Hippocampal formation (tissue), 2 donors: ENCODE measurements around the gene SKIC3.
A peak's percentile ranks its signal among the peaks of the same experiment; 100 is the strongest.

ENCODE experiments used
- DNase-seq, 2 donors: peaks; one replicate each; lab custom pipeline; 2025; lab: John Stamatoyannopoulos, UW

Gene SKIC3

DNA sequence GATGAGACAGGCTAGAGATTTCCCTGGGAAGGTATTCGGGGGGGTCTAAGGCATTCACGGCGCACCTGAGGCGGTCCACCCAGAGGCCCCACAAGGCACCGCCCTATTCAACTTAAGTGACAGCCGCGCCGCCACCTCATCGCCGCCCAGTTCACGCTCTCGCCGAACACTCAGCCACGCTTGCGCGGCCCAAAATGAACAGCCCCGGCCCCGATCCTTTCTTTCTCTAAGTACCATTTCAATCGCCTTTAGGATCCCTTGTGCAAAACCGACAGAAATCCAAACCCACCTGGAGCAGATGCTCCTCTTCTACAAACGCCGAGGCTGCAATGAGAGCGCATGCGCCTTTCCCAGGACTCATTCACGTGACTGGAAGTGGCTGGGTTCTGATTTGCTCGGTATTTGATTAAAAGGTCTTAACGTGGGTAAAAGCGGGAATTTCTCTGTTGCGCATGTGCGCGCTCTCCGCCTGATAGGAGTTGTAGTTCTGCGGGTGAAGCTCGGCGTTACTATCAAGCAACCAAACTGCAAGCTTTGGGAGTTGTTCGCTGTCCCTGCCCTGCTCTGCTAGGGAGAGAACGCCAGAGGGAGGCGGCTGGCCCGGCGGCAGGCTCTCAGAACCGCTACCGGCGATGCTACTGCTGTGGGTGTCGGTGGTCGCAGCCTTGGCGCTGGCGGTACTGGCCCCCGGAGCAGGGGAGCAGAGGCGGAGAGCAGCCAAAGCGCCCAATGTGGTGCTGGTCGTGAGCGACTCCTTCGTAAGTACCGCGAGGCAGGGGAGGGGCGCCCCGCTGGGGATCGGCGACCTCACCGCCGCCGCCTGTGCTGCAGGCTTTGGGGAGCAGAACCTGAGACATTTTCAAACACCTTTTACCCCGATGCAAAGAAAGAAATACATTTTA lies at the start of gene SKIC3, which contains the start of gene ARSK:
Gene SKIC3 (minus strand): TSS at position 331 of the 902 bp plus-strand sequence. CDS start 7,827 bp downstream, outside the sequence.
Gene ARSK (plus strand): TSS at position 455 of the 902 bp plus-strand sequence. CDS start 178 bp downstream, at position 633.
- peak; percentile 92 to 98 for DNase-seq

DNA sequence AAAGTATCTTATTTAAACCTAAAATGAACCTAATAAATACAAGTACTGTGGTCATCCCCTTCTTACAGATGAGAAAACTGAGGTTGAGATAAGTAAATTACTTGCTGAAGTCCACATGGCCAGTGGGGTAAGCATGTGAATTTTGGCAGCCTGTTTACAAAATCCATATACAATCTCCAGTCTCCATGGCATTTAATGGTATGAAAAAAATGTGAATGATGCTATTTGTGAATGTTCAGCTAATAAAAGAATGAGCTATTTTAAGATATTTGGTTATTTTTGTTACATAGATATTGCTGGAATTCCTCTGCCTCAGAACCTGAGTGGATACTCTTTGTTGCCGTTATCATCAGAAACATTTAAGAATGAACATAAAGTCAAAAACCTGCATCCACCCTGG lies 45.8 kb upstream of the SKIC3 start:
- DNase-seq = no peak

DNA sequence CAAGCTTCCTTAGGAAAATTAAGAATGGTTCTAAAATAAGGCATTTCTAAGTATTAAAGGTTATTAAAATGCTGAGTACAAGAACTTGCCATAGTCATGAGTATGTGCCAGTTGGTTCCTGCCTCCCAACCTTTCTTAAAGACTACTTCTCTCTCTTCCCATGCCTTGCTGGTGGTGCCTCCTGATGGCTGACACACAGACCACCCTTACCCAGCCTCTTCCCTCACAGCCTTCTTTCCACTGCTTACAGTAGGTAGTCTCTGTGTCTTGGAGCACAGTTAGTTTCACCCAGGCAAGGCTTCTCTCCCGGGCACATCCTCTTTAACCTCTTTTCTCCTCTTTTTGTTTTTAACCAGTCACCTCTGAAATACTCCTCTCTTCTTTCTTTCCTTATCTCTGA lies 44.5 kb upstream of the SKIC3 start:
- DNase-seq = no peak

DNA sequence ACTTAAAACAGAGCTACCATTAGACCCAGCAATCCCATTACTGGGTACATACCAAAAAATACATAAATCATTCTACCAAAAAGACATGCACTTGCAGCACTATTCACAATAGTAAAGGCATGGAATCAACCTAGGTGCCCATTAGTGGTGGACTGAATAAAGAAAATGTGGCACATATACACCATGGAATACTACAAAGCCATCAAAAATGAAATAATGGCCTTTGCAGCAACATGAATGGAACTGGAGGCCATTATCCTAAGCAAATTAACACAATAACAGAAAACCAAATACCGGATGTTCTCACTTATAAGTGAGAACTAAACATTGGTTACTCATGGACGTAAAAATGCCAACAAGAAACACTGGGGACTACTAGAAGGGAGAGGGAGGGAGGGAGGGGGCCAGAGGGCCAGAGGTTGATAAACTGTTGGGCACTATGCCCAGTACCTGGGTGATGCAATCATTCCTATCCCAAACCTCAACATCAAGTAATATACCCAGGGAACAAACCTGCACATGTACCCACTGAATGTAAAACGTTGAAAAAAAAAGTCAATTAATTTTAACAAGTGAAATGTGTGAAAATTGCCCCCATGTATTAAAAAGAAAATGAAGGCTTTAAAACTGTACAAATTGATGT lies 40.6 kb upstream of the SKIC3 start:
- DNase-seq = no peak

DNA sequence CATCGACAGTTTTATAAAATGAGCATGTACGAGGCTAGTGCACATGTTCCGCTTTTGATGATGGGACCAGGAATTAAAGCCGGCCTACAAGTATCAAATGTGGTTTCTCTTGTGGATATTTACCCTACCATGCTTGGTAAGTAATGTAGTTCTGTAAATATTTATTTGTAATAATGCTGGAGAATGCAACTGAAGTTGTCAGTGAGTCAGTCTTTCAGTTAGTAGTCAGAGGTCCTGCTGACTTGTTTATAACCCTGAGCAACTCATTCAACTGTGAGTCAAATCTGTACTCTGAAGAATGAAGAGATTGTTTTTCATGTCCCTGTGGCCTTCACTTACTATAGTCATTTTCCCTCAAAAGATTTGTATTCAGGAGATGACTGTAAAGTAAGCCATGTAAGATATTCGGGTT lies 36.7 kb upstream of the SKIC3 start:
- DNase-seq = no peak

DNA sequence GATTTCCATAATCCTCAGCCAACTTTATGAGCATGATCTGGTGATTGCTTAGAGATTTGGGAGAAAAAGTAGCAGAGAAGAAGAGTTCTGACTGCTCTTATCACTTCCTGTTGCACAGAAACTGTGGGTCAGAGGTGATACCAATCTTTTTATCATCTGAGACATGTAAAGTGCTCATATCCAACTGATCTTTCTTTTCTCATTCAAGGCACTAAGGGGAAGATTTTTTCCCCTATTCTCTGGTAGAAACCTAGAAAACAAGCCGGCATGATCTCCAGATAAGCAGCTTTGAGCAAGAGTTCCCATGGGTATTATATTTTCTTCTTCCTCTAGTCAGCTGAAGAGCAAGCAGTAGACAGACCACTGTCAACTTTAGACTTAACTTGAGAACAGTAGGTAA lies 36.1 kb upstream of the SKIC3 start:
- DNase-seq = no peak

DNA sequence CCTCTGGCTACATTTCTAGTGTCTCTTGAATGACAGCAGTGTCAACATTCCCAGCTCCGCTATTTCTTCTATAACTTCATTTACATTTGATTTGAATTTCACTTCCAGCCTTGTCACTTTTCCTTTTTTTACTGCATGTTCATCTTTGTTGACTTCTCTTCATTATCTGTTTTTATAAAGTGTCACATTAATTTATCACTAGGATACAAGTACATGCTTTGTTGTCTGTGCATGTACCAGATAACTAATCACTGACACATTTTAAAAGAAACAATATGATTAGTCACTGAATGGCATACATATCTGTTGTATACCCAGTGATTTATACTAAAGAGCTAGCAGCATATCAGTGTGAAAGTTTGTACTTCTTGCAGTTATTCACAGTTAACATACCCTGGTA lies 29.2 kb upstream of the SKIC3 start:
- DNase-seq = no peak

DNA sequence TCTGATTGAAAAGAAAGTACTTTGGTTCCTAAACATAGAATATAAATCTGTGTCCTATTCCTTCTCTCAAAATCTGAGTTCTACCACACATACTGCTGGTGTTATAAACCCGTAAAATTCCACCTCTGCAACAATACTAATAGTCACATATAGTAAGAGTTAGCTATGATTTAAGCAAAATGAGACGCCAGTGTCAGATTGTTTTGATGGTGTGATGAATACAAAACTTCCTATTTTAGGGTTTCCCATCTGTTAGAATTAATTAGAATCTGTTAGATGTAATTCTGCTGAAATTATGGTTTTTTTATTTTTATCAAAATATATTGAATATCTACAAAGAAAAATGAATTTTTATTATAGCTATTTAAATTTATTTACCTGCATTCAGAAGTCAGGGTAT lies 26.8 kb upstream of the SKIC3 start:
- peak in 1 of 2 donors; percentile 5 for DNase-seq

DNA sequence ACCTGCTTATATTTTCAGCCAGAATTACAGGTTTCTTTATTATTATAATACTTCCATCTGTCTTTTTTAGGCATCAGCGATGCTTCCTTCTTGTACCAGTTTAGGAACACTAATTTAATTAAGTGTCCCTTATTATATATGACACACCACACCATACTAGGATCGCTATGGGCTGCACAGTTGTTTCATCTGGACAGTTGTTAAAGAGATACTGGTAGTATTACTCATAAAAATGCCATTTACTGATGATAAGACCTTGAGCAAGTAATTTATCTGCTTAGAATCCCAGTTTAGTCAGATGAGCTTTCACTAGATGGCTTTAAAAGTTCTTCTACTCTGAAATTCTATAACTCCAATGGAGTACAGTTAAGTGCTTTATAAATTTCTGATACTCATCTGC lies 17.2 kb upstream of the SKIC3 start:
- DNase-seq = no peak

DNA sequence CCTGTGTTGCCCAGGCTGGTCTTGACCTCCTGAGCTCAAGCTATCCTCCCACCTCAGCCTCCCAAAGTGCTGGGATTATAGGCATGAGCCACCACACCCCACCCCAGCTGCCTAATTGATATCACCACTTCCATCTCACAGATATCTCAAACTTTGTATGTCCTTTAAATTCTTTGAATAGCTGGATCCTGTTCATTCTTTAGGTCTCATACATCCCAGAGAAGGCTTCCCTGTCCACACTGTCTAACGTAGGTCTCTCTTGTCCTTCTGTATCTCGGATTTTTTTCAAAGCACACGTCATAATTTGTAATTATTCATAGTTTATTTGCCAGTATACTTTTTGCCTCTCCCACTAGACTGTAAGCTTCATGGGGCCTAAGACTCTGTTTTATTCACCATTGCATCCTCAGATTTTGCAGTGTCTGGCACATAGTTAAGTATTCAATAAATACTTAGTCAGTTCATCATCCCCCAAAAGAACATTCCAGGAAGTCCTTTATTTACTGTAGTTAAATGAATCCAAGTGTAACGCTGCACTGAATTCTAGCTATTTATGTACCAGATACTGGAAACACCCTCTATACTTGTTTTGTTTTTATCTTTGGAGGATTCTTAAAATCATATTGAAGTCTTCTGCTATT lies 10.6 kb upstream of the SKIC3 start:
- DNase-seq = no peak

DNA sequence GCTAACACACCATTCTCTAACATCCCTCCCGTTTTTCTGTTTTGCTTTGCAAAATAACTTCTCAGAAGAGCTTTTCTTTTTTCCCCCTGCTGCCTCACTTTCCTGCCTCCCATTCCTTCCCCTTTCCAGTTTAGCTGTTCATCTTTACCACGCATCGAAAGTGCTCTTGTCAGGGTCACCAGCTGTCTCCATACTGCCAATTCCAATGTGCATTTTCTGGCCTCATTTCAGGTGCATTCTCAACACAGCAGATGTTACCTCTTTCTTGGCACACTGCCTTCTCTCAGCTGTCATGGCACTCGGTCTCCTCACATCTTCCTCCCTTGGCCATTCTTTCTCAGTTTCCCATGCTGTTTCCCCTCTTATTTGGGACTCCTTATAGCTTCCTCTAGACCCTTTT lies 9.7 kb upstream of the SKIC3 start:
- DNase-seq = no peak

DNA sequence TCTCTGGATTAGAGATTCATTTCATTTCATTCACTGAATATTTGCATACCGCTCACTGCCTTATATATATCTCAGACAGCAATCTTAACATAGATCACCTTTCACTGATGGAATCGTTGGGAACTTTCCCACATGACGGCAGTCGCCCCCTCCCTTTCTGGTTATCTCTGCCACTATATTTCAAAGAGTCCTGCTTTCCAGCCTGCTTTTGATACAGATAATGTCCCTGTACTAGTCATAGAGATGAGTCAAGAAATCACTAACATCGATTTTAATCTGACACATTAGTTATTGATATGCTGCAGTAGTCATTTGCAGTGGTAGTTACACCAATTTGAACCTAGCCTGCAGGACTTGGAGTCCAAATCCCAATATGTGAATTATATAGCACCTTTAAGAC lies 8.6 kb upstream of the SKIC3 start:
- no peak for DNase-seq

DNA sequence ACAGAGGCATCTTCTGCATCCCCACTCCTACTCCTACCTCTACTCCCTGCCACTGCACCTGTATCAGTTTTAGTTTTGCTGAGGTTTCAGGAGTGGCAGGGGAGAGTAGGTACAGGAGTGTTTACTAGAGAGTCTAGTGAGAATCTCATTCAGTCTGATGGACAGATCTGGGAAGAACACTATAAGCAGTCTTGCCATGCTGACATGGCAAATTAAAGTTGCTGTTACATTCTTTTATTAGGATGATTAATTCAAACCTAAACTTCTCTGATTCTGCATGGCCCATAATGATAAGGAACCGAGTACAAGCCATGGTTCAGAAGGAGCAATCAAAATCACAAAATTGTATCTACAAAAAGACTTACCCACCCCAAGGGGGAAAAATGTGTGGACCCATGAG lies 7.5 kb upstream of the SKIC3 start:
- no peak for DNase-seq

DNA sequence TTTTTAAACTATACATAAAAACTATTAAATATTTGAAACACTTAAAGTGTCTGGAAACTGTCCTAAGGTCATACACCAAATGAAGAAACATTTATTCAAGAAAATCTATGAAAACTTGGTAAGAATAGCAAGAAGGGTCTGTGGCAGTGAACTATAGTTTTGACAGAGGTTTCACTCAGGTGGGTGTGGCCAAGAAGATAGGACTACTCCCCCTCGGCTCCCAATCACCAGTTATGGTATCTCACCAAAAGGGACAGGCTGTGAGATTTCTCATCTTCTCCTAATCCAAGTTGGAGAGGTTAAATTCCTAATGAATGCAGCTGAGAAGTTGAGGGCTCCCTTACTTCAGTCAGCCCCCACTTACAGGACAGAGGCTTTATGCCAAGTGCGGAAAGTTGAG lies 3.1 kb upstream of the SKIC3 start:
- no peak for DNase-seq

DNA sequence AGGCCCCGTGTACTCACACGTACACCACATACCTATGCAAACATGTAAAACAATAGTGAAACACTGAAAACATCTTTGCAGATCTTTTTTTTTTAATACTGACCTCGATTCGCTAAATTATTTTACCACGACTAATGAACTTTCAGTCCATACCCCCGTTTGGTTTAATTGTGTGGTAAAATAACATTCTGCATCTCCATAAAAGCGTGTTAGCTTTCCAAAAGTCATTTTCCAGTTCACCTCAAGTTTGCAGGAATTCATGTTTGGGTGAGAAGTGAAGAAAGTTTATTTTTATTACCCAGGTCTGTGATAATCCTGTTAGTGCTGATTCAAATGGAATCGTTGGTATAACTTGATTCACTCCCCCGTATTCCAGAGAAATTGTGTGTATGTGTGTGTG lies 776 bp upstream of the SKIC3 start:
- DNase-seq = peak in 1 of 2 donors; percentile 39

DNA sequence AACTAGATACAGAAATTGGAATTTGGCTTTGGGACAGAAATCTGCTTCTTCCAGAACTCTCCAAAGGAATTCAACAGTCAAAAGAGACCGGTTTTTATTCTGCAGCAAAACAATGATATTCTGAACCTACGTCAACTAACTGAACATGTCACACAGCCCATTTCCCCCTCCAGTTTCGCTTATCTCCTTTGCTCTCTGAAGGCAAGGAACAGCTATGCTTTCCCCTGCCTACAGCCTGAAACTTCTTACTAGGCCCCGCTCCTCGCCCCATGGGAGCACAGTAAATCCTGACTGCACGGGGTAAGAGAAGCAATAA lies 488 bp downstream of the SKIC3 start:
- no peak for DNase-seq

DNA sequence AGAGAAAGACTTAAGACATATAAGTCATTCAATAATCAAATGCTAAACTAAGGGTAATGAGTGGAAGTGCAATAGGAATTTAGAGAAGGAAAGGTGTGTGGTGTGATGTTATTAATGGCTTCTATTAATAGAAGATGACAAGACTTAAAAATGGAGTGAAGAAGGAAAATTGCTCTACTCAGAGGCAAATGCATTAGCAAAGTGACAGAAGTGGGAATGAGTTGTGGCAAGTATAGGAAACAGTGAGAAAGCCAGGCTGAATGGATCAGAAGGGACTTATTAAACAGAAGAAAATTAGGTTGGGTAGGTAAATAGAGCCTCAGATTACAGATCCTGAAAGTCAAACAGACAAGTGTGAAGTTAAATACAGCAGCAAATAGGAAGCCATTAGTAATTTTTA lies 5.7 kb downstream of the SKIC3 start:
- no peak for DNase-seq

DNA sequence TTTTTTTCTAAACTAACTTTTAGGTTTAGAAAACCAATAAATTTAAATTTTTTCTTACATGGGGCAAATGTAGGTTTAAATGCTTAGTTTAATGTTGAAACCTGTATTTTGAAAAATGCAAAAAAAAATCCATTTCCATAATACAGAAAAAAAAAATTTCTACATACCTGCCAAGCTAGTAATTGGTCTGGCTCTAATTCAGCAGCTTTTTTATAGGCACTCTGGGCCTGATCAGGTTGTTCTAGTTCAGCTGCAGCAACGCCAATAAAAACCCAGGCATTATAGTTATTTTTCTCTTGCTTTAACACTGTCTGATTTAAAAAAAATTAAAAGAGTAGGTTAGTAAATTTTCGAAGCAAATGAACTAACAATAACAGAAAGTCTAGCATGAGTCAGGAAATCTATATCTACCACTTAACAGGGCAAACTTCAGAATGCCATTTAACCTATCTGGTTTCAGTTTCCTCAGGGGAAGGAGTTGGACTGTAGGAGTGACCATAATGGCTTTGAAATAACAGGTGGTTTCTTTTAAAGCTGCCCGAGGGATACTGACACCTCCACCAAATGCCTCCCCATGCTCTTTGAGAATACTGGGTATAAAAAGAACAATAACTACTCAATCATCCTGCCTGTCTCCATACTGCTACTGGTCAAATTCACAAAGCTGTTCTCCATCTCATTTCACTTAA lies 11.6 kb downstream of the SKIC3 start:
- no peak for DNase-seq

DNA sequence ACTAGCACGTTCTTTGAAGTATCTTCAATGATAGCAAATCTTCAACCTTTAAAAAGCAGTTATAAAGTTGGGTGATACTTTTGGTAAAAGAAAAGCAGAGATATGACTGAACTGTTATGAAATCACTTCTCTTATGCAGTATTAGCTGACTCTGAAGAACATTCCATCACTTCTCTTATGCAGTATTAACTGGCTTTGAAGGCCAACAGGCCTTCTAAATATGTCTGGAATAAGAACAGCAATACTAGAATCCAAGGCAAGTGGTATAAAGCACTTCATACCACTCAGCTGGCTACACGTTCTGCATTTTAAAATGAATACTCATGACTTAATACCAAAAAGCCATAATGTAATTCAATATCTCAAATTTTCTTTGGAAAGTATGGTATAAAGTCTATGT lies 17.3 kb downstream of the SKIC3 start:
- no peak for DNase-seq

DNA sequence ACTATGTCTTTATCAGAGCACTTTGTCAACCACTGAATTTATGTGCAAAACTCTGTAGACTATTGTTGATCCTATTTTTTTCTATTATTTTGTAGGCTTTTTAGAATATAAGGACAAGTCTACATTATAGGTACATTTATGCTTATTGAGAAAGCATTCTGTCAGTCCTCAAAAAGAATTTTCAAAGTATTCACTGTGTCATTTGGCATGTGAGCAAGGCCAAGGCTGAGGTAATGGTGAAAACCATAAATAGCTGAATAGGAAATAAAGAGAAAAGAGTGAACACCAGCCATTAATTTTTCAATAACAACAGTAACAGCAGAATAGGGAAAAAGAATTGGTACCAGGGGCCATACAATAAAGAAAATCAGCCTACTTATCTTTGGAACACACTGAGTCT lies 21.0 kb downstream of the SKIC3 start:
- DNase-seq = no peak

DNA sequence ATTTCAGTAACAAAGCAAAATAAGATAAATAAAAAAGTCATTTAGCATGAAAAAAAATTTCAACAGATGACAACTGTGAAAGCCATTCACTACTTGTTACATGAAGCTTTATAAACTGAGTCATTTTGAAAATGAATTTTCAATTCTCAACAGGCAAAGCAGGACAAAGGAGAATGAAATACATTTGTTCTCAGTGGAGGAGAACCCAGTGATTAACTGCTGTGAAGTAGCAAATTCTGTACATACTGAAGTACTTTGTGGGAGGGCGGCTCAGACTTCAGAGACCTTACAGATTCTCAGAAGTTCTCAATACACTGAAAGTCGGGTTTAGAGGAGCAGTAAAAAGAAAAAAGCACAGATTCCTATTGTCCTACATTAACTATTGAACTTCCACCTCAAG lies 21.7 kb downstream of the SKIC3 start:
- DNase-seq = no peak

DNA sequence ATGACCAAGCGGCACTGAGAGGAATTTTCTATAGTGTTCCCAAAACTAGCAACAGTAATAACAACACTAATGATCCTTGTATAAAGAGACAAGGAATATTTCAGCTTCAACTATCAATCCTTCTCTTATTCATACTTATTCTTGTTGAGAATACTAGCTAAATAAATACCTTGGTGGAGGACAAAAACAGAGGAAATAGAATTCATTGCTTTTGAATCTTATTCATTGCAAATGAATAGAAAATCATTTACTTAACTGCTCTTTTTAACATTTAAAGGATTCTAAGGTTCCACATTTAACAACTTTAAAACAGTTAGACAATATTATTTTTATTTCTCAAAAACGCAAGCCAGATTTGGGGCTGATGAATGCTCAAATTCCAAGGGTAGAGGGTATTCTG lies 22.4 kb downstream of the SKIC3 start:
- no peak for DNase-seq
